PC-3 (cell line): ENCODE results near the gene DGCR6L. TPM values are rescaled to one million over a fixed set of nuclear protein-coding genes. Genes with fewer than 3 reads are reported as not detected.

Experiments
- ATAC-seq: fragments of 200-7000 bp; cut with Tn5 transposase; 2 replicates; pipeline ENCODE4 v1.9.1; 2020; ENCODE audit warnings: mild to moderate bottlenecking, moderate library complexity
- BruUV-seq: library from RNA; stranded (reverse); fragments of 400-500 nt; replicated peaks from 2 replicates; lab custom pipeline; 2021; lab: Mats Ljungman, UMichigan
- CTCF ChIA-PET: fragments of 300-600 bp; sonication (Branson Sonifier 250); formaldehyde crosslinking; loops from one replicate; lab custom pipeline; 2022; ENCODE audit warnings: antibody characterized with exemption; lab: Charles Lee
- POLR2A ChIA-PET: fragments of 300-600 bp; sonication (Branson Sonifier 250); formaldehyde crosslinking; loops from one replicate; lab custom pipeline; 2022; ENCODE audit warnings: antibody characterized with exemption; ENCODE audit not compliant: unreplicated experiment; lab: Charles Lee
- DNase-seq: peaks from one replicate; pipeline ENCODE4 v3.0.0-alpha.2; 2015
- H2AFZ ChIP-seq: fragments of 300-600 bp; sonication (generic); 2 replicates; pipeline ENCODE4 v1.6.0; 2016; ENCODE audit warnings: antibody characterized with exemption, low read length
- H3F3A ChIP-seq: fragments of 300-600 bp; sonication (generic); one replicate; pipeline ENCODE4 v1.6.0; 2017; ENCODE audit warnings: antibody characterized with exemption, low read length, control low read depth, mild to moderate bottlenecking; ENCODE audit not compliant: unreplicated experiment
- H3K27ac ChIP-seq: fragments of 300-600 bp; sonication (generic); 2 replicates; pipeline ENCODE4 v1.5.1; 2016; ENCODE audit warnings: mild to moderate bottlenecking, low read length
- H3K27me3 ChIP-seq: fragments of 300-600 bp; sonication (generic); 2 replicates; pipeline ENCODE4 v1.6.1; 2016; ENCODE audit warnings: low read length, mixed read lengths
- H3K36me3 ChIP-seq: fragments of 300-600 bp; sonication (generic); 2 replicates; pipeline ENCODE4 v1.6.1; 2016; ENCODE audit warnings: low read depth, mixed run types, low read length, mixed read lengths
- H3K4me1 ChIP-seq: fragments of 300-600 bp; sonication (generic); 2 replicates; pipeline ENCODE4 v1.5.1; 2016; ENCODE audit warnings: low read length; ENCODE audit not compliant: insufficient read depth
- H3K4me2 ChIP-seq: fragments of 300-600 bp; sonication (generic); 2 replicates; pipeline ENCODE4 v1.6.0; 2016; ENCODE audit warnings: low read length
- H3K4me3 ChIP-seq: fragments of 300-600 bp; sonication (generic); 2 replicates; pipeline ENCODE4 v1.5.1; 2016; ENCODE audit warnings: mild to moderate bottlenecking, low read length, mixed read lengths
- H3K79me2 ChIP-seq: fragments of 300-600 bp; sonication (generic); 2 replicates; pipeline ENCODE4 v1.6.1; 2017; ENCODE audit warnings: low read length, mixed read lengths
- H3K9ac ChIP-seq: fragments of 300-600 bp; sonication (generic); 2 replicates; pipeline ENCODE4 v1.6.0; 2016; ENCODE audit warnings: mild to moderate bottlenecking, low read length
- H3K9me2 ChIP-seq: fragments of 300-600 bp; sonication (generic); replicated peaks from 2 replicates; pipeline ENCODE4 v1.6.1; 2016; ENCODE audit warnings: mixed run types, low read length, mixed read lengths
- H3K9me3 ChIP-seq: fragments of 300-600 bp; sonication (generic); 2 replicates; pipeline ENCODE4 v1.6.1; 2016; ENCODE audit warnings: low read length, mixed read lengths
- H4K20me1 ChIP-seq: fragments of 300-600 bp; sonication (generic); 2 replicates; pipeline ENCODE4 v1.6.1; 2016; ENCODE audit warnings: low read length, mixed read lengths
- EZH2 ChIP-seq: fragments of 300-600 bp; sonication (generic); IDR thresholded peaks from one replicate; pipeline ENCODE4 v1.6.1; 2017; ENCODE audit warnings: antibody characterized with exemption, mild to moderate bottlenecking, low read length; ENCODE audit not compliant: unreplicated experiment
- EZH2phosphoT487 ChIP-seq: fragments of 300-600 bp; sonication (generic); IDR thresholded peaks from 2 replicates; pipeline ENCODE4 v1.6.1; 2018; ENCODE audit warnings: mild to moderate bottlenecking, antibody characterized with exemption, low read length, borderline replicate concordance
- intact Hi-C: fragments of 100-400 bp; cut with micrococcal nuclease; formaldehyde crosslinking; loops from 2 replicates; pipeline ENCODE4 v1.9.0; 2023
- total RNA-seq: library from RNA; depleted of rRNA; stranded (reverse); fragments of >200 nt; gene quantifications from 2 replicates; pipeline ENCODE4 v1.2.3, GENCODE V29; 2014
- TF ChIP-seq, protein P1 (sequence below): fragments of 300-600 bp; sonication (generic); conservative IDR thresholded peaks from 2 replicates; pipeline ENCODE4 v1.5.1; 2017; ENCODE audit warnings: antibody characterized with exemption, low read depth, mild to moderate bottlenecking, low read length

The DGCR6L gene
- total RNA-seq, 1 experiment from 2014 or later = 78.1 TPM

DNA sequence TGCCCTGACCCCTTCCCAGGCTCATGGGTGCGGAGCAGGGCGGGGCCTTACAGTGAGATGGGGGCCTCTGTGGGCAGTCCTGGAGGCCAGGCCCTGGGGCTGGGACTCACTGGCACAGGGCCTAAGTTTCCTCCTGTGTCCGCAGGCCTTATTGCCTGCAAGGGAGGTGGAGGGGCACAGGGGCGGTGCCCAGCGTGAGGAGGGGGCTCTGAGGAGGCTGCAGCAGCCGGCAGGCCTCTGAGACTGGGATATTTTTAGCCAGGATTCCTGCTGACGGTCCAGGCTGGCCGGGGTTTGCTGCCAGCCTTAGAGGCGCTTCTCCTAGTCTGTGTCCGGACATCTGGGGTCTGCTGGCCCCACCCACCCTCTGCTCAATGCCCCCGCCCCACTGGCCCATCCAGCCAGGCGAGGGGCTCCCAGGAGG is 46.1 kb downstream of the DGCR6L start:
- Histone ChIP-seq H3K4me2 (no peak overlapping the region), H3K9ac (no peak overlapping the region), H3K9me3 (no peaks in the 10 kb centered on the region), H3K27ac (no peak overlapping the region), H3K27me3 (no peaks in the 10 kb centered on the region), H3K9me2 (no peaks in the 10 kb centered on the region), H3K4me1 (no peaks in the 10 kb centered on the region), H3F3A (no peaks in the 10 kb centered on the region), H2AFZ (no peak overlapping the region), H3K79me2 (no peaks in the 10 kb centered on the region), H3K36me3 (no peaks in the 10 kb centered on the region), H4K20me1 (no peaks in the 10 kb centered on the region), H3K4me3 (no peak overlapping the region)
- intact Hi-C loops = no loop called here
- TF ChIP-seq EZH2phosphoT487 = no peak
- TF ChIP-seq, protein P1, sequence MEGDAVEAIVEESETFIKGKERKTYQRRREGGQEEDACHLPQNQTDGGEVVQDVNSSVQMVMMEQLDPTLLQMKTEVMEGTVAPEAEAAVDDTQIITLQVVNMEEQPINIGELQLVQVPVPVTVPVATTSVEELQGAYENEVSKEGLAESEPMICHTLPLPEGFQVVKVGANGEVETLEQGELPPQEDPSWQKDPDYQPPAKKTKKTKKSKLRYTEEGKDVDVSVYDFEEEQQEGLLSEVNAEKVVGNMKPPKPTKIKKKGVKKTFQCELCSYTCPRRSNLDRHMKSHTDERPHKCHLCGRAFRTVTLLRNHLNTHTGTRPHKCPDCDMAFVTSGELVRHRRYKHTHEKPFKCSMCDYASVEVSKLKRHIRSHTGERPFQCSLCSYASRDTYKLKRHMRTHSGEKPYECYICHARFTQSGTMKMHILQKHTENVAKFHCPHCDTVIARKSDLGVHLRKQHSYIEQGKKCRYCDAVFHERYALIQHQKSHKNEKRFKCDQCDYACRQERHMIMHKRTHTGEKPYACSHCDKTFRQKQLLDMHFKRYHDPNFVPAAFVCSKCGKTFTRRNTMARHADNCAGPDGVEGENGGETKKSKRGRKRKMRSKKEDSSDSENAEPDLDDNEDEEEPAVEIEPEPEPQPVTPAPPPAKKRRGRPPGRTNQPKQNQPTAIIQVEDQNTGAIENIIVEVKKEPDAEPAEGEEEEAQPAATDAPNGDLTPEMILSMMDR = no peak
- no peak for TF ChIP-seq EZH2
- BruUV-seq = no TSS peak
- ChIA-PET CTCF (no interaction called here), POLR2A (no interaction called here)
- no peak for DNase-seq
- ATAC-seq = no peak

DNA sequence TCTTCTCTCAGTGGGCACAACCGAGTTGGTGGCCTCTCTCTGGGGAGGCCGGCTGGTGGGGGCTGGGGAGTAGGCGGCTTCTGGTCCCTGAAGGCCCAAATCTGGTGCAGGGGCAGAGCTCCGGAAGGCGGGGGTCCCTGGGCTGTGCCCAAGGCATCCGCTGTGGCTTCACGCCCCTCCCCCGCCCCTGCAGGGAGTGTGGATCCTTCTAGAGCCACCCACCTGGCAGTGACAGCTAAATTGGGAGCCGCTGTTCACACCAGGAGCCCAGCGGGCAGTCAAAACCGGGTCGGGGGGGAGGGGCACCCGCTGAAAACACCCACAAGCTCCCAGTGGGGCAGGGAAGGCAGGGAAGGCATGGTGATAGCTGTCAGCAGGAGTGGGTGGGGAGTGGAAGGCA is 47.2 kb downstream of the DGCR6L start:
- H3K4me3 ChIP-seq = no peak overlapping the region
- intact Hi-C loops = no loop called here
- no peaks in the 10 kb centered on the region for H3F3A ChIP-seq
- ChIA-PET POLR2A (no interaction called here), CTCF (interaction anchor here (0.6 kb wide), 1 partner anchor 110 kb away, joined by 6 read pairs; no protein-coding TSS in a partner anchor)
- H3K9ac ChIP-seq = no peak overlapping the region
- H3K27ac ChIP-seq = no peak overlapping the region
- no peaks in the 10 kb centered on the region for H3K36me3 ChIP-seq
- no peaks in the 10 kb centered on the region for H3K27me3 ChIP-seq
- H3K4me1 ChIP-seq = no peaks in the 10 kb centered on the region
- H3K9me2 ChIP-seq = no peaks in the 10 kb centered on the region
- no TSS peak for BruUV-seq
- DNase-seq (no peak), ATAC-seq (no peak)
- TF ChIP-seq EZH2phosphoT487 (no peak), EZH2 (no peak)
- TF ChIP-seq, protein P1 = no peak
- no peaks in the 10 kb centered on the region for H3K79me2 ChIP-seq
- no peaks in the 10 kb centered on the region for H3K9me3 ChIP-seq
- H4K20me1 ChIP-seq = no peaks in the 10 kb centered on the region
- no peak overlapping the region for H2AFZ ChIP-seq
- no peak overlapping the region for H3K4me2 ChIP-seq

DNA sequence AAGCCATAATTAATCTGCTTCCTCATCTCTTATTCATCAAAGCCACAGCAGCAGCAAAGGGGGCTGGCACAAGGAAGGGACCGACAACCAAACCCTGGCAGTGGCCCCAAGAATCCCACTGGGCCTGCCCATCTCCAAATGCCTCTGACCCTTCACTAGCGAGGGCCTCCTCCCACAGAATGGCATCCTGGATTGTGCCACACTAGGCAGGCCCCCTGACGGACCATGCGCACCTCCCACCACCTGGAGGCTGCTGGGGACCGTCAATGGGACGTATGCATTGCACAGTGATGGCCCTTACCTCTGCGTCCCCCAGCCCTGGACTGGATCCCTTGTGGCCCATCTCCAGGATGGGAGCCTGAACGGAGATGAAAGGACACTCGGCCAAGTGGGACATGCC is 47.7 kb downstream of the DGCR6L start:
- no peaks in the 10 kb centered on the region for H3K36me3 ChIP-seq
- no peaks in the 10 kb centered on the region for H3K79me2 ChIP-seq
- H3K27me3 ChIP-seq = no peaks in the 10 kb centered on the region
- TF ChIP-seq EZH2phosphoT487 = no peak
- TF ChIP-seq, protein P1 = no peak
- TF ChIP-seq EZH2 = no peak
- H3K4me2 ChIP-seq = no peak overlapping the region
- no peaks in the 10 kb centered on the region for H3K4me1 ChIP-seq
- H3K4me3 ChIP-seq = no peak overlapping the region
- intact Hi-C loops = no loop called here
- no peaks in the 10 kb centered on the region for H4K20me1 ChIP-seq
- no peaks in the 10 kb centered on the region for H3F3A ChIP-seq
- POLR2A ChIA-PET = no interaction called here
- H2AFZ ChIP-seq = no peak overlapping the region
- H3K27ac ChIP-seq = no peak overlapping the region
- H3K9ac ChIP-seq = no peak overlapping the region
- CTCF ChIA-PET = no interaction called here
- BruUV-seq = no TSS peak
- DNase-seq = no peak
- no peaks in the 10 kb centered on the region for H3K9me2 ChIP-seq
- no peak for ATAC-seq
- H3K9me3 ChIP-seq = no peaks in the 10 kb centered on the region
